Sigmoid colon (tissue), 7 donors: ENCODE data around the gene ARGLU1. TPM values are rescaled to one million over a fixed set of nuclear protein-coding genes. Genes with fewer than 3 reads are reported as not detected.

Source experiments
- DNase-seq: peaks from one replicate; pipeline ENCODE4 v3.0.0-alpha.2; 2019
- H3K27ac ChIP-seq, 4 donors: fragments of 200-600 bp; sonication (generic); one replicate each; pipeline ENCODE4 v1.5.1; 2016 to 2019; ENCODE audit warnings: mild to moderate bottlenecking in 1 of 4
- H3K27me3 ChIP-seq, 3 donors: fragments of 200-600 bp; sonication (generic); one replicate each; pipeline ENCODE4 v1.5.1; 2019; ENCODE audit warnings: mild to moderate bottlenecking in 1 of 3
- H3K36me3 ChIP-seq, 4 donors: fragments of 200-600 bp; sonication (generic); one replicate each; pipeline ENCODE4 v1.5.1; 2016 to 2019
- H3K4me1 ChIP-seq, 4 donors: fragments of 200-600 bp; sonication (generic); one replicate each; pipeline ENCODE4 v1.5.1; 2017 to 2019
- H3K4me3 ChIP-seq, 4 donors: fragments of 200-600 bp; sonication (generic); one replicate each; pipeline ENCODE4 v1.5.1; 2017 to 2019; ENCODE audit warnings: mild to moderate bottlenecking in 2 of 4, moderate library complexity in 1 of 4
- H3K9me3 ChIP-seq, 4 donors: fragments of 200-600 bp in 3 of 4; sonication (generic) in 3 of 4; one replicate each; pipeline versions ENCODE4 v1.5.1 to v1.6.1; 2013 to 2019
- EP300 ChIP-seq, 4 donors: sonication (generic); formaldehyde crosslinking; IDR thresholded peaks; one replicate each; pipeline ENCODE4 v1.6.1; 2017; ENCODE audit warnings: antibody characterized with exemption in 4 of 4
- POLR2A ChIP-seq, 2 donors: fragments of 450-650 bp; IDR thresholded peaks; one replicate each; pipeline ENCODE4 v1.6.1; 2016; ENCODE audit warnings: antibody characterized with exemption in 2 of 2, mild to moderate bottlenecking in 2 of 2, moderate library complexity in 2 of 2
- POLR2AphosphoS5 ChIP-seq, 4 donors: sonication (generic); formaldehyde crosslinking; IDR thresholded peaks; one replicate each; pipeline ENCODE4 v1.6.1; 2017; ENCODE audit warnings: antibody characterized with exemption in 4 of 4
- WGBS, 2 donors: extraction: QIAGEN DNeasy Blood & Tissue Kit; methylation state at CpG; one replicate each; pipeline ENCODE4 v1.1.7; 2013; 5-methylcytosine and 5-hydroxymethylcytosine counted together
- intact Hi-C: fragments of 100-400 bp; cut with DNase I; formaldehyde crosslinking; loops from one replicate; pipeline ENCODE4 v1.15.1; 2023
- polyA plus RNA-seq, 3 donors: library from polyadenylated mRNA; stranded (reverse); fragments of 200-250 nt; gene quantifications; one replicate each; pipeline ENCODE4 v1.2.3, GENCODE V29; 2013
- total RNA-seq, 4 donors: library from RNA; depleted of rRNA; stranded (reverse); fragments of >200 nt; gene quantifications; one replicate each; pipeline ENCODE4 v1.1.0, GENCODE V29; 2016
- TF ChIP-seq, protein P1 (sequence below), 4 experiments: fragments of 450-650 bp in 3 of 4; fragments of 200-600 bp in 1 of 4; IDR thresholded peaks; one replicate each; pipeline ENCODE4 v1.5.1; 2016 to 2019; ENCODE audit warnings: antibody characterized with exemption in 4 of 4, mild to moderate bottlenecking in 3 of 4, moderate library complexity in 2 of 4
- donor health status: healthy with polysubstance abuse.
- donor health status: Bipolar disorder and iron deficiency.
- donor health status: healthy.

Gene ARGLU1
- total and polyA plus RNA-seq, 7 donors: 7.8 to 196 (median 88.1) TPM

DNA sequence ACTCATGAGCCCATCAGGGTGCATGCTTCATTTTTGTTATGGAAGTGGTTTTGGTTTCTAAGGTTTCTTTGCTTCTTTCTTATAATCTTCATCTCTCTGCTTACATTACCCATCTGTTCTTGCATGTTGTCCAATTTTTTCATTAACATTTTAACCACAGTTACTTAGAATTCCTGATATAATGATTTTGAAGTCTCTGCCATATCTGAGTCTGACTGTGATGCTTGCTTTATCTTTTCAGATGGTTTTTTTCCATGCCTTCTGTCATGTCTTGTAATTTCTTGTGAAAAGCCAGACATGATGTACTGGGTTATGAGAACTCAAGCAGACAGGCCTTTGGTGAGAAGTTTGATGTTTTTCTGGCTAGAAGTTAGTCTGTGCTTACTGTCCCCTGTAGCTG, 8.0 kb upstream of the ARGLU1 start:
- no peak for TF ChIP-seq POLR2A (IDR thresholded peaks at IDR 0.05)
- no peak for TF ChIP-seq POLR2AphosphoS5 (IDR thresholded peaks at IDR 0.05)
- no peak for TF ChIP-seq EP300 (IDR thresholded peaks at IDR 0.05)
- TF ChIP-seq, protein P1, sequence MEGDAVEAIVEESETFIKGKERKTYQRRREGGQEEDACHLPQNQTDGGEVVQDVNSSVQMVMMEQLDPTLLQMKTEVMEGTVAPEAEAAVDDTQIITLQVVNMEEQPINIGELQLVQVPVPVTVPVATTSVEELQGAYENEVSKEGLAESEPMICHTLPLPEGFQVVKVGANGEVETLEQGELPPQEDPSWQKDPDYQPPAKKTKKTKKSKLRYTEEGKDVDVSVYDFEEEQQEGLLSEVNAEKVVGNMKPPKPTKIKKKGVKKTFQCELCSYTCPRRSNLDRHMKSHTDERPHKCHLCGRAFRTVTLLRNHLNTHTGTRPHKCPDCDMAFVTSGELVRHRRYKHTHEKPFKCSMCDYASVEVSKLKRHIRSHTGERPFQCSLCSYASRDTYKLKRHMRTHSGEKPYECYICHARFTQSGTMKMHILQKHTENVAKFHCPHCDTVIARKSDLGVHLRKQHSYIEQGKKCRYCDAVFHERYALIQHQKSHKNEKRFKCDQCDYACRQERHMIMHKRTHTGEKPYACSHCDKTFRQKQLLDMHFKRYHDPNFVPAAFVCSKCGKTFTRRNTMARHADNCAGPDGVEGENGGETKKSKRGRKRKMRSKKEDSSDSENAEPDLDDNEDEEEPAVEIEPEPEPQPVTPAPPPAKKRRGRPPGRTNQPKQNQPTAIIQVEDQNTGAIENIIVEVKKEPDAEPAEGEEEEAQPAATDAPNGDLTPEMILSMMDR (IDR thresholded peaks at IDR 0.05): no peak
- Histone ChIP-seq H3K9me3 (no peaks in the 10 kb centered on the region), H3K4me3 (no peak overlapping the region), H3K36me3 (no peaks in the 10 kb centered on the region), H3K27ac (no peak overlapping the region), H3K27me3 (no peaks in the 10 kb centered on the region), H3K4me1 (peaks cover 0 to 5% (median 0%) of the 10 kb centered on the region in 4 donors)
- DNase-seq: no peak
- intact Hi-C loops: no loop called here

DNA sequence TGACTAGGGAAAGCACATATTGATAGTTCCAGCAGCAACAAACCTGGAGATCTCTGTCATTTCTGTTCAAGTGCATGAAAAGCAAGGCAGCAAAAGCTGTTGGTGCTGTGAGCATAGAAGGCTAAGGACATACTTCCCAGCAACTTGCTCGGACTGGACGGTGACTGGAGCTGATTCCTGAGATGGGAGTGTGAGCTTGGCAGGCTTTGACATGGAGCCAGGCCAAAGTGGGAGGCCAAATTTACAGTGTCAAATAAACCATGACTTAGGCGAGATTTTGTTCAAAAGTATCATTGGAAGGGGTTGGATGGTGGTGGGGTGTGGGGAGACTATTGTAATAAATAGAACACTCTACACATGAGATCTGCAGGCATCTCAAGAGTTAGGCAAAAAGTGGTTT, 5.9 kb upstream of the ARGLU1 start:
- H3K27ac ChIP-seq: peak overlapping the region in 3 of 4 donors; percentile 10 to 46 (median 30)
- no peak for TF ChIP-seq EP300 (IDR thresholded peaks at IDR 0.05)
- TF ChIP-seq POLR2A (IDR thresholded peaks at IDR 0.05): no peak
- TF ChIP-seq, protein P1 (IDR thresholded peaks at IDR 0.05): no peak
- no peak for TF ChIP-seq POLR2AphosphoS5 (IDR thresholded peaks at IDR 0.05)
- intact Hi-C loops: no loop called here
- DNase-seq: peak; percentile 77
- H3K27me3 ChIP-seq: no peaks in the 10 kb centered on the region
- H3K9me3 ChIP-seq: no peaks in the 10 kb centered on the region
- peaks cover 0 to 5% (median 0%) of the 10 kb centered on the region in 4 donors for H3K4me1 ChIP-seq
- H3K36me3 ChIP-seq: no peaks in the 10 kb centered on the region
- 27 to 56% methylated on average over 3 of the region's 3 CpGs for WGBS, 2 donors
- no peak overlapping the region for H3K4me3 ChIP-seq

DNA sequence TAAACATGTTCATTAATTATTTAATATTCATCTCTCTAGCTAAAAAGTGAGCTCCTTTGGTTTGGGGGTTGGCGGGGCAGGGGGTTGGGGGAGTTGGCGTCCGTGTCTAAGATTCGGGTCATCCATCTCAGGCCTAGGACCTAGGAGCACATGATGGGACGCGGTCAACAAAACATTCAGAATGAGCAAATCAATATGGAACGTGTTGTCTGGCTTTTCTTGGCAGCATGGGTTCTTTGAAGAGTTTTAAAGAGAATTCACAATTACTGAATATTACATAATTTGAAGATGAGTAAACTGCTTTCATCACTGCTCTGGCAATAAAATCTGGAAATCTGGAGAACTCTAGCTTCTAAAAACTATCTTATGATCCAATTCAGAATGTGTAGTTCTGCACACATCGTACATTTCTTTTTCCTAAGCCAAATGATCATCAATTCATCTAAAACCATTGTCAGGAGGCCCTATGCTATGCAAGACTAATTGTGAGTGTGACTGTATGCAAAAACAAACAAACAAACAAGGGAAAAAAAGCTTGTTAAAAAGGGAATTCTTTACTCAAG, 5.4 kb upstream of the ARGLU1 start:
- DNase-seq: peak; percentile 71
- peak overlapping the region in 3 of 4 donors; percentile 10 to 46 (median 30) for H3K27ac ChIP-seq
- no peaks in the 10 kb centered on the region for H3K36me3 ChIP-seq
- intact Hi-C loops: no loop called here
- no peak overlapping the region for H3K4me3 ChIP-seq
- H3K9me3 ChIP-seq: no peaks in the 10 kb centered on the region
- no peaks in the 10 kb centered on the region for H3K27me3 ChIP-seq
- peaks cover 0 to 8% (median 0%) of the 10 kb centered on the region in 4 donors for H3K4me1 ChIP-seq
- TF ChIP-seq POLR2AphosphoS5 (IDR thresholded peaks at IDR 0.05) (peak in 2 of 4 donors; percentile 8 to 21), EP300 (IDR thresholded peaks at IDR 0.05) (no peak)
- WGBS, 2 donors: 88 to 93% methylated on average over 8 of the region's 8 CpGs

DNA sequence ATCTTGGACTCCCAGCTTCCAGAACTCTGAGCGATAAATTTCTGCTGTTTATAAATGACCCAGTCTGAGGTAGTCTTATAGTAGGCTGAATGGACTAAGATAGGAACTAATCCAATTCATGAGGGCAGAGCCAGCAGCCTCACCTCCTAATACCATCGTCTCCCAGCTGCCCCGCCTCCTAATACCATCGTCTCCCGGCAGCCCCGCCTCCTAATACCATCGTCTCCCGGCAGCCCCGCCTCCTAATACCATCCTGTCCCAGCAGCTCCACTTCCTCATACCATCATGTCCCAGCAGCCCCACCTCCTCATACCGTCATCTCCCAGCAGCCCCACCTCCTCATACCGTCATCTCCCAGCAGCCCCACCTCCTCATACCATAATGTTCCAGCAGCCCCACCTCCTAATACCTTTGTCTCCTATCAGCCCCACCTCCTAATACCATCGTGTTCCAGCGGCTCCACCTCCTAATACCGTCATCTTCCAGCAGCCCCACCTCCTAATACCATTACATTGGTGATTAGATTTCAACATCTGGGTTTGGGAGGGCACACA, 2.4 kb upstream of the ARGLU1 start:
- Histone ChIP-seq H3K4me1 (peaks cover 0 to 21% (median 13%) of the 10 kb centered on the region in 4 donors), H3K9me3 (no peaks in the 10 kb centered on the region), H3K4me3 (no peak overlapping the region), H3K36me3 (no peaks in the 10 kb centered on the region), H3K27me3 (no peaks in the 10 kb centered on the region), H3K27ac (peak overlapping the region in 1 of 4 donors; percentile 27)
- intact Hi-C loops: no loop called here
- peak; percentile 67 for DNase-seq
- TF ChIP-seq POLR2AphosphoS5 (IDR thresholded peaks at IDR 0.05) (no peak), POLR2A (IDR thresholded peaks at IDR 0.05) (no peak), EP300 (IDR thresholded peaks at IDR 0.05) (no peak)
- TF ChIP-seq, protein P1 (IDR thresholded peaks at IDR 0.05): no peak
- WGBS, 2 donors: 42 to 51% methylated on average over 14 of the region's 14 CpGs

DNA sequence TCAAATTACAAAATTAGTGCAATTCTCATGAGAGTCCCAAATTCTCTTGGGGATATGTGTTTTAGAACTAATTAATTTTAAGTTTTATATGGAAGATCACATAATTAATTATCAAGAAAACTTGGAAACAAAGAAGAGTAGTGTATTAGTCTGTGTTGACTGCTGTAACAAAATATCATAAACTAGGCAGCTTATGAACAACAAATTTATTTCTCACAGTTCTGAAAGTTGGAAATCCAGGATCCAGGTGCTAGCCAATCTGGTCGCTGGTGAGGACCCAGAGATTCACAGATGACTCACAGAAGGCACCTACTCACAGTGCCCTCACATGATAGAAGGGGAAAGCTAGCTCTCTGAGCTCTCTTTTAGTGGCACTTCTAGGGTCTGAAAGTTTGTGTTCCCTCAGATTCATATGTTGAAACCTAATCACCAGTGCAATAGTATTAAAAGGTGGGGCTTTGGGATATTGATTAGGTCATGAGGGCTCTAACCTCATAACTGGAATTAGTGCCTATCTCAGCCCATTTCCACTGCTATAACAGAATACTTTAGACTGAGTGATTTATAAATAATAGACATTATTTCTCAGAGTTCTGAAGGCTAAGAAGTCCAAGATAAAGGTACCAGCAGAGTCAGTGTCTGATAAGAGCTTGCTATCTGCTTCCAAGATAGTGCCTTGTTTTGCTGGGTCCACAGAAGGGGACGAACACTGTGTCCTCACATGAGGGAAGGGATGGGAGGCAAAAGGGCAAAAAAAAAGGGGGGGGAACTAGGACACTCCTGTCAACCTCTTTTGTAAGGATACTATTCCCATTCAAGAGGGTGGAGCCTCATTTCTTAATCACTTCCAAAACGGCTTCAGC, 1.5 kb upstream of the ARGLU1 start:
- Histone ChIP-seq H3K4me1 (peaks cover 0 to 30% (median 22%) of the 10 kb centered on the region in 4 donors), H3K27ac (peak overlapping the region in 1 of 4 donors; percentile 7), H3K27me3 (no peaks in the 10 kb centered on the region), H3K4me3 (no peak overlapping the region), H3K36me3 (no peaks in the 10 kb centered on the region), H3K9me3 (no peaks in the 10 kb centered on the region)
- intact Hi-C loops: no loop called here
- WGBS, 2 donors: 76 to 85% methylated on average over 3 of the region's 3 CpGs
- TF ChIP-seq, protein P1 (IDR thresholded peaks at IDR 0.05): no peak
- TF ChIP-seq POLR2A (IDR thresholded peaks at IDR 0.05) (no peak), EP300 (IDR thresholded peaks at IDR 0.05) (no peak), POLR2AphosphoS5 (IDR thresholded peaks at IDR 0.05) (no peak)
- no peak for DNase-seq
